ENCODE data around the gene TMC5.
"Not testable (repeated sequence)": the region's sequence is repeated elsewhere in the genome, so short reads cannot be mapped to it uniquely, and the experiment has no call there.

The TMC5 gene

GRCh38 chr16:19515757-19516156, 98.1 kb downstream of the TMC5 start:
- DNase-seq = no peak

GRCh38 chr16:19517424-19518089, 99.9 kb downstream of the TMC5 start:
- DNase-seq = no peak

- no peak for DNase-seq
These were observed 100.7 kb downstream of the TMC5 start for GRCh38 chr16:19518388-19518787.

GRCh38 chr16:19520861-19521331, 103.2 kb downstream of the TMC5 start:
- DNase-seq = no peak

- DNase-seq = peak; percentile 95
These were observed 104.1 kb downstream of the TMC5 start, which contains the start of gene GDE1 for GRCh38 chr16:19521471-19522396. Gene GDE1, minus strand, starts transcription at chr16:19522098. Its CDS starts 134 bp downstream, at chr16:19521964.

GRCh38 chr16:19522397-19522732, 104.7 kb downstream of the TMC5 start:
- DNase-seq = no peak

GRCh38 chr16:19522760-19523159, 105.1 kb downstream of the TMC5 start:
- DNase-seq = no peak

- no peak for DNase-seq
These were observed 105.5 kb downstream of the TMC5 start for GRCh38 chr16:19523184-19523558.

- peak; percentile 97 for DNase-seq
These were observed 106.1 kb downstream of the TMC5 start, which contains the start of gene CCP110 for GRCh38 chr16:19523559-19524355. Gene CCP110, plus strand, starts transcription at chr16:19523942. Its CDS starts 3,940 bp downstream, at chr16:19527882.

GRCh38 chr16:19524356-19524615, 106.6 kb downstream of the TMC5 start:
- DNase-seq = no peak

GRCh38 chr16:19524616-19525384, 107.1 kb downstream of the TMC5 start:
- DNase-seq = peak; percentile 27

GRCh38 chr16:19525385-19525723, 107.7 kb downstream of the TMC5 start:
- no peak for DNase-seq

- no peak for DNase-seq
These were observed 109.5 kb downstream of the TMC5 start for GRCh38 chr16:19527161-19527560.

GRCh38 chr16:19528666-19529065, 111.0 kb downstream of the TMC5 start:
- DNase-seq = no peak

GRCh38 chr16:19532601-19533000, 114.9 kb downstream of the TMC5 start:
- no peak for DNase-seq

- DNase-seq = no peak
These were observed 122.7 kb downstream of the TMC5 start for GRCh38 chr16:19540241-19540970.

GRCh38 chr16:19542138-19542821, 124.6 kb downstream of the TMC5 start:
- peak; percentile 93 for DNase-seq

- DNase-seq = not testable (repeated sequence)
These were observed 125.8 kb downstream of the TMC5 start for GRCh38 chr16:19543278-19543996.

- DNase-seq = no peak
These were observed 130.5 kb downstream of the TMC5 start for GRCh38 chr16:19548144-19548543.
